ENCODE data around the gene FLCN.

FLCN gene

GRCh38 chr17:17172001-17172939 is 64.7 kb downstream of the FLCN start:
- no peaks in the 10 kb centered on the region for H3K4me1 ChIP-seq (ENCODE audit: insufficient read depth, low read length)
- no peaks in the 10 kb centered on the region for H3K9me3 ChIP-seq (ENCODE audit: low read length)
- H3K36me3 ChIP-seq (ENCODE audit: insufficient read depth, low read length), result peaks cover 83% of the 10 kb centered on the region
- H3K27me3 ChIP-seq (ENCODE audit: insufficient read depth, low read length), result no peaks in the 10 kb centered on the region
- H3K4me3 ChIP-seq (ENCODE audit: low read length), result no peak overlapping the region
- H2AFZ ChIP-seq (ENCODE audit: low read depth, low read length), result no peak overlapping the region

- Histone ChIP-seq H3K4me3 (ENCODE audit: low read length) (no peak overlapping the region), H3K36me3 (ENCODE audit: insufficient read depth, low read length) (peaks cover 83% of the 10 kb centered on the region), H3K4me1 (ENCODE audit: insufficient read depth, low read length) (no peaks in the 10 kb centered on the region), H3K9me3 (ENCODE audit: low read length) (no peaks in the 10 kb centered on the region), H2AFZ (ENCODE audit: low read depth, low read length) (no peak overlapping the region), H3K27me3 (ENCODE audit: insufficient read depth, low read length) (no peaks in the 10 kb centered on the region)
Measured at GRCh38 chr17:17171186-17171585, 65.8 kb downstream of the FLCN start.

- Histone ChIP-seq H3K36me3 (ENCODE audit: insufficient read depth, low read length) (peaks cover 83% of the 10 kb centered on the region), H3K9me3 (ENCODE audit: low read length) (no peaks in the 10 kb centered on the region), H2AFZ (ENCODE audit: low read depth, low read length) (no peak overlapping the region), H3K27me3 (ENCODE audit: insufficient read depth, low read length) (no peaks in the 10 kb centered on the region), H3K4me3 (ENCODE audit: low read length) (no peak overlapping the region), H3K4me1 (ENCODE audit: insufficient read depth, low read length) (no peaks in the 10 kb centered on the region)
Measured at GRCh38 chr17:17170346-17170985, 66.5 kb downstream of the FLCN start.

- Histone ChIP-seq H3K4me1 (ENCODE audit: insufficient read depth, low read length) (no peaks in the 10 kb centered on the region), H3K4me3 (ENCODE audit: low read length) (no peak overlapping the region), H3K9me3 (ENCODE audit: low read length) (no peaks in the 10 kb centered on the region), H3K27me3 (ENCODE audit: insufficient read depth, low read length) (no peaks in the 10 kb centered on the region), H2AFZ (ENCODE audit: low read depth, low read length) (no peak overlapping the region), H3K36me3 (ENCODE audit: insufficient read depth, low read length) (peaks cover 83% of the 10 kb centered on the region)
Measured at GRCh38 chr17:17169396-17169795, 67.6 kb downstream of the FLCN start.

- Histone ChIP-seq H3K4me3 (ENCODE audit: low read length) (no peak overlapping the region), H2AFZ (ENCODE audit: low read depth, low read length) (no peak overlapping the region), H3K9me3 (ENCODE audit: low read length) (no peaks in the 10 kb centered on the region), H3K36me3 (ENCODE audit: insufficient read depth, low read length) (peaks cover 82% of the 10 kb centered on the region), H3K27me3 (ENCODE audit: insufficient read depth, low read length) (no peaks in the 10 kb centered on the region), H3K4me1 (ENCODE audit: insufficient read depth, low read length) (no peaks in the 10 kb centered on the region)
Measured at GRCh38 chr17:17168401-17168800, 68.6 kb downstream of the FLCN start.

- no peaks in the 10 kb centered on the region for H3K9me3 ChIP-seq (ENCODE audit: low read length)
- H2AFZ ChIP-seq (ENCODE audit: low read depth, low read length), result no peak overlapping the region
- H3K27me3 ChIP-seq (ENCODE audit: insufficient read depth, low read length), result no peaks in the 10 kb centered on the region
- H3K4me1 ChIP-seq (ENCODE audit: insufficient read depth, low read length), result no peaks in the 10 kb centered on the region
- no peak overlapping the region for H3K4me3 ChIP-seq (ENCODE audit: low read length)
- peaks cover 82% of the 10 kb centered on the region for H3K36me3 ChIP-seq (ENCODE audit: insufficient read depth, low read length)
Measured at GRCh38 chr17:17167986-17168385, 69.0 kb downstream of the FLCN start.

GRCh38 chr17:17167356-17167755 is 69.6 kb downstream of the FLCN start:
- Histone ChIP-seq H3K4me1 (ENCODE audit: insufficient read depth, low read length) (no peaks in the 10 kb centered on the region), H3K27me3 (ENCODE audit: insufficient read depth, low read length) (no peaks in the 10 kb centered on the region), H3K4me3 (ENCODE audit: low read length) (no peak overlapping the region), H2AFZ (ENCODE audit: low read depth, low read length) (no peak overlapping the region), H3K36me3 (ENCODE audit: insufficient read depth, low read length) (peaks cover 82% of the 10 kb centered on the region), H3K9me3 (ENCODE audit: low read length) (no peaks in the 10 kb centered on the region)

- H3K9me3 ChIP-seq (ENCODE audit: low read length), result no peaks in the 10 kb centered on the region
- H3K4me1 ChIP-seq (ENCODE audit: insufficient read depth, low read length), result no peaks in the 10 kb centered on the region
- peaks cover 84% of the 10 kb centered on the region for H3K36me3 ChIP-seq (ENCODE audit: insufficient read depth, low read length)
- no peak overlapping the region for H3K4me3 ChIP-seq (ENCODE audit: low read length)
- H3K27me3 ChIP-seq (ENCODE audit: insufficient read depth, low read length), result no peaks in the 10 kb centered on the region
- no peak overlapping the region for H2AFZ ChIP-seq (ENCODE audit: low read depth, low read length)
Measured at GRCh38 chr17:17166446-17166845, 70.5 kb downstream of the FLCN start.

GRCh38 chr17:17165666-17166308 is 71.2 kb downstream of the FLCN start:
- no peak overlapping the region for H3K4me3 ChIP-seq (ENCODE audit: low read length)
- no peak overlapping the region for H2AFZ ChIP-seq (ENCODE audit: low read depth, low read length)
- H3K9me3 ChIP-seq (ENCODE audit: low read length), result no peaks in the 10 kb centered on the region
- no peaks in the 10 kb centered on the region for H3K27me3 ChIP-seq (ENCODE audit: insufficient read depth, low read length)
- H3K4me1 ChIP-seq (ENCODE audit: insufficient read depth, low read length), result no peaks in the 10 kb centered on the region
- peaks cover 82% of the 10 kb centered on the region for H3K36me3 ChIP-seq (ENCODE audit: insufficient read depth, low read length)

- peaks cover 87% of the 10 kb centered on the region for H3K36me3 ChIP-seq (ENCODE audit: insufficient read depth, low read length)
- H3K27me3 ChIP-seq (ENCODE audit: insufficient read depth, low read length), result no peaks in the 10 kb centered on the region
- no peaks in the 10 kb centered on the region for H3K9me3 ChIP-seq (ENCODE audit: low read length)
- H3K4me3 ChIP-seq (ENCODE audit: low read length), result no peak overlapping the region
- H2AFZ ChIP-seq (ENCODE audit: low read depth, low read length), result no peak overlapping the region
- H3K4me1 ChIP-seq (ENCODE audit: insufficient read depth, low read length), result no peaks in the 10 kb centered on the region
Measured at GRCh38 chr17:17164676-17165075, 72.3 kb downstream of the FLCN start.

- Histone ChIP-seq H2AFZ (ENCODE audit: low read depth, low read length) (no peak overlapping the region), H3K9me3 (ENCODE audit: low read length) (no peaks in the 10 kb centered on the region), H3K4me3 (ENCODE audit: low read length) (no peak overlapping the region), H3K27me3 (ENCODE audit: insufficient read depth, low read length) (no peaks in the 10 kb centered on the region), H3K4me1 (ENCODE audit: insufficient read depth, low read length) (no peaks in the 10 kb centered on the region), H3K36me3 (ENCODE audit: insufficient read depth, low read length) (peaks cover 88% of the 10 kb centered on the region)
Measured at GRCh38 chr17:17164156-17164555, 72.8 kb downstream of the FLCN start.

Measured in neuron (in vitro differentiated cells).